Left renal pelvis (tissue), 4 donors: Measurements from ENCODE around the gene CABLES2. TPM values are rescaled to one million over a fixed set of nuclear protein-coding genes. Genes with fewer than 3 reads are reported as not detected.
"Not testable (repeated sequence)": the region's sequence is repeated elsewhere in the genome, so short reads cannot be mapped to it uniquely, and the experiment has no call there.

ENCODE experiments used
- DNase-seq, 4 donors: peaks; one replicate each; pipeline ENCODE4 v3.0.0-alpha.2; 2013; ENCODE audit warnings: low read depth in 4 of 4, low spot score in 3 of 4
- polyA plus RNA-seq, 4 donors: library from polyadenylated mRNA; unstranded; fragments of 120-200 nt; gene quantifications; one replicate each; pipeline ENCODE4 v1.2.1, GENCODE V29; 2013; ENCODE audit not compliant: insufficient read length in 4 of 4

CABLES2 gene
- polyA plus RNA-seq, 4 donors: 9.8 to 11.4 (median 10.5) TPM

DNA sequence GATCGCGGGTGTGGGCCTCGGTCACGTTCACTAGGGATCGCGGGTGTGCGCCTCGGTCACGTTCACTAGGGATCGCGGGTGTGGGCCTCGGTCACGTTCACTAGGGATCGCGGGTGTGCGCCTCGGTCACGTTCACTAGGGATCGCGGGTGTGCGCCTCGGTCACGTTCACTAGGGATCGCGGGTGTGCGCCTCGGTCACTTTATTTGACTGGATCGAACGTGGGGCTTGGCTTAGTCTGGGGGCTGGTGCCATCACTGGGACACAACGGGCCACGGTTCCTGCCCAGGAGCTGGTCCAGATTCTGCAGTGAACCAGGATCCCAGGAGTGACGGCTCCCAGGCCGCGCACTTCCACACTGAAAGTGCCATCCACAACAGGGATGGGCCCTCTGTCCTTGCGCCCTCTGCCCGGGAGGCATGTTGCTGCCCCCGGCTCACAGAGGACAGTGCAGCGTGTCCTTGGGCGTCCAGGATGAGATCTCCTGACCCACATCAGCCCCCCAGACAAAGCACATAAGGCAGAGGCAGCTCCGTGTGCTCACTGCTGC is 33.4 kb downstream of the CABLES2 start:
- not testable (repeated sequence) for DNase-seq

DNA sequence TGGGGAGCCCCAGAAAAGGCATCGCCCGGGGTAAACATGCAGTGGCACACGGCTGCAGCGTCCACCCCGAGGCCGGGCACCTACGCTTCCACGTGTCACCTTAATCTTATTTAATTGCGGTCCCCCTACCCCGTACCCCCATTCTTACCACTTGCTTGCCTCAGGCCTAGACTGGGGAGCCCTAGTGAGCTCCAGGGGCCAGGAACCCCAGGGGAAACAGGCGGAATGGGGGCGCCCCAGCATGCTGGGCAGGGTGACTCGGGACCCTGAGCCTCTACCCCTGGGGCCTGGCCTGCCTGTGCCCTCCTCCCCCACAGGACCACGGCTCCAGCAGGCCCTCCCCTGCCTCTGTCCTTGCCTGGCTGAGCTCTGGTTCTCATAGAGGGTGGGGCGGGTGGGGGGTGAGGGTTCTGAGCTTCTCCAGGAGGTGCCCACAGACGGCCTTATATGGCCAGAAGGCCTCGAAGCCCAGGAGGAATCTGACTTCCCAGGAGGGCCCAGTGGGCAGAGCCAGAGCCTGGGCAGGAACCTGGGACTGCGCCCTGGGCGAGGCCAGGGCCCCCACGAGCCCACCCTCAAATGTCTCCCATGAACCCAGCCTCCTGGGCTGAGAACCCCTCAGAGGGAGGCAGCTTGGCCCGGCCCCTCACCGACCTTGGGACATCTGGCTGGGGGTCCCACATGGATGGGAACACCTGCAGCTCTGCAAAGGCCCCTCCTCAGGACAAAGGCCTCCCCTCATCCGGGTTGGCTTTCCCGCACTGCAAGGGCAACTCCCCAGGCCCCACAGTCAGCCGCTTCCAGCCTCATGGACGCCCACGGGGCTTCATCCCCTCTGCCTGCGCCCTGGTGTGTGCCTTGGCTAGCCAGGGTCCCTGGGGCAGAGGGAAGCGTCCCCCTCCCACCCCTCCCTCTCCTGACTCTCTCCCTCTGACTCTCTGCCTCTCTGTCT is 34.8 kb downstream of the CABLES2 start:
- no peak for DNase-seq

DNA sequence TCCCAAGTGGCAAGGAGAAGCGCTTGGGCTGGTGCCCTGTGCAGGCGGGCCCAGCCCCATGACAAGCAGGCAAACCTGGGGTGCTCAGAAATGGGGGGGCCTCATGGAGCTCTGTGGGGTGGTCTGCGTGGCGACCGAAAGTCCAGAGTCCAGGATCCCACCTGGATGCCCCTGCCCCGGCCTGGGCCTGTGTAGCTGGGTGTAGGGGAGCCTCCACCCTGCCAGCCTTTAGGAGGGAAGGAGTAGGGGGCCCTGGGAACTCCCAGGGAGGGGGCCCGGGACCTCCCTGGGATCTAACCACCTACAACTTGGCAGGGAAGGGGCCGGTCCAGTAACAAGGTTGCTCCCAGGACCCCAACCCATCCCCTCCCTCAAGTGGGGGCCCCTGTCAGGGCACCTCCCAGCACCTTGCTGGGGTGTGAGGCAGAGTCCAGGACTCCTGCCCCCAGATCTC is 35.5 kb downstream of the CABLES2 start:
- DNase-seq: no peak

DNA sequence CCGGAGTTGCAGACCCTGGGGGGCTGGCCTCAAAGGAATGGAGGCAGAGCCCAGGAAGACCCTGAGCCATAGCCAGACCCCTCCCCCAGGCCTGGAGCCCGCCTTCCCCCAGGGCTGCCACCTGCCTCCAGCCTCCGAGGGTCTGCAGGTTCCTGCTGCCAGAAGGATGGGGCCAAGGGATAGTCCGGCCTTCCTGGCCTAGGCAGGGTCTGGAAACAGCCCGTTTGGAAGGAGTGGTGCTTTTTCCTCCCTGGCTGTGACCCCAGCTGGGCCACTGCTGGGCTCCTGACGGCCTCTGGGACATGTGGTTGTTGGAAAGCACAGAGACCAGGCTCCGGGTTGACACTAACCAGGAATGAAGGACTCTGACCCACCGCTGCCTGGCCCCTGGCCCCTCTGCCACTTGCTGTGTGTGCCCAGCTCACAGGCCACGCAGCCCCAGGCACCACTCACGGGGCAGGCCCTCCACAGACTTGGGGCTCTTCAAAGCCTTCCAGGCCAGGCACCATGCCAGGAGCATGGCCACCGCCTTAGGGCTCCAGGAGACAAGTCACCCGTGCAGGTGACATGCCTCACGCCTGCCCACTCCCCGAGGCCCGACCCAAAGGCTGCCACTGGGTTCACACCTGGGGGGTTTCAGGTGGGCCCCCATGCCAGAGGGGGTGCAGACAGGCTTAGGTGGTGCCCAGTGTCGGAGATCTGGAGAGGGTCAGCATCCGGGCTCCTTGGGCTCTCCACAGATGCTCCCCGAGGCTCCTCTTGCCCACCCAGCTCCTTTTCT is 36.1 kb downstream of the CABLES2 start:
- no peak for DNase-seq

DNA sequence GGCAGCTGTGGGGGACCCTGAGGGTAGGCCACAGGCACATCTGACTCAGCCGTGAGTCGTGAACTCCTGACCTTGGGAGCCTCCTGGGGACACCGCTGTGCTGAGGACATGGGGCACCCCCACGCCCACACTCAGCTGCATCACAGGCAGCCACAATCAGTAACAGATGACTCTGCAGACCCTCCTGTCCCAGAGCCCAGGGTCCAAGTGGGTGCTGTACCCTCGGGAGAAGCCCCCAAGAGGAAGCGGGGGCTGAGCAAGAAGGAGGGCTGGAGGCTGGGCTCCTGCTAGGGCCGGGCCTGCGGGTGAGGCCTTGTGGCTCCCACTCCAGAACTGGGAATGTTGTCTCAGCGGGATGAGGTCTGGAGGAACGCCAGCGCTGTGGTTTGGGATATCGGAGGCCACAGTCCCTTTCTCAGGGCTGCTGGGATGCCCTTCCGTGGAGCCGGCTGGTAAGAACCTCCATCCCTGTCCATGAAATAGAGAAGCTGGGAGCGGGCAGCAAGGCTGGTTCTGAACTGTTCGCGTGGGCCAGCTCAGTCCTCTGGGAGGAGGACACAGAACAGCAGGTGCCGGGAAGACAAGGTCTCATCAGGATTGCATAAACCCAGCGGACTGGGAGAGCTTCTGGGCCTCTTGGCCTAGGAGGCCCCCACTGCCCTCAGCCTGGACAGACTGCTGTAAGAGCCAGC is 36.8 kb downstream of the CABLES2 start:
- DNase-seq: no peak

DNA sequence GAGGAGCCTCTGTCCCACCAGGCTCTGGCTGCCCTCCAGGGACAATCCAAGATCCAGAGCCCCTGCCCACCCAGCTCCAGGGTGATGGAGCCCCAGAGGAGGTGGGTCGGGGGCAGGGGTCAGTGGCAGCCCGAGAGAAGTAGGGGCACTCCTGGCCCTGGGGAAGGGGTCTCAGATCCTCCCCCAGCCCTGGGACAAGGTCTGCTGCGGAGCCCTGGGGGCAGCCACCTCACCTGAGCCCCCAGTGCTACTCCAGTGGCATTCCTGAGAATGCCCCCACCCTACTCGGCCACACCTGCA is 37.3 kb downstream of the CABLES2 start:
- DNase-seq: no peak

DNA sequence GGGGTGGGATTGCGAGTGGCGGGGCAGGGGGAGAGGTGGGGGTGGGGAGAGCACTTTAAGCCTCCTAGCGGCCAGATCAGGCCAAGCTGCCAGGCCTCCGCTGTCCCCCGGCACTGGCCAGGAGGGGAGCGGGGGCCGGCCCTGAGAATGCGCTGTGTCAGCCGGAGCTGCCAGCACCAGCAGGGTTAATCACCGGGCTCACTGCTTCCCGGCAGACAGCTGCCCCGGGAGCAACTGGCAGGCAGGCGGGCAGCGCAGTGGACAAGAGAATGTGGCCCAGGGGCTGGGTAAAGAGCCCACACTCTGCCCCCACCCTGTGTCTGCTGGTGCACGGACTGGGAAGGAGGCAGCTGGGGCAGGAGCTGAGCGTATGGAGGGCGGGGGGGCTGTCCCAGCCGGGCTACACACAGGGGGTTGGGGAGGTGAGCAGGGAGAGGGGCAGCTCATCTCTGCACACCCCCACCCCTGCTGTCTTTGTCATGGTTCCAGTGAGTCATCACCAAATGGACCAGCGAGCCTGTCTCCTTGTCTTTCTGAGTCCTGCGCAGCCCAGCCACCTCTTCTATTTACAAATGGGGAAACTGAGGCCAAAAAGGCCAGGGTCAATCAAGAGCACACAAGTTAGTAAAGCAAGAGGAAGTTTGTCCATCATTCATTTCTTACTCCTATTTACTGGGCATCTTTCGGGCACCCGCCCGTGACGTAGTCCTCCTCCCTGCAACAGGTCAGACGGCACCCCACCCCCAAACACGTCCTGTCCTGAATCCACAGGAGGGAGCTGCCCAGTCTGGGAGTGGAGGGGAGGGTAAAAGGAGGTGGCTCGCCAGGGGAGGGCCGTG is 37.9 kb downstream of the CABLES2 start:
- DNase-seq: no peak

DNA sequence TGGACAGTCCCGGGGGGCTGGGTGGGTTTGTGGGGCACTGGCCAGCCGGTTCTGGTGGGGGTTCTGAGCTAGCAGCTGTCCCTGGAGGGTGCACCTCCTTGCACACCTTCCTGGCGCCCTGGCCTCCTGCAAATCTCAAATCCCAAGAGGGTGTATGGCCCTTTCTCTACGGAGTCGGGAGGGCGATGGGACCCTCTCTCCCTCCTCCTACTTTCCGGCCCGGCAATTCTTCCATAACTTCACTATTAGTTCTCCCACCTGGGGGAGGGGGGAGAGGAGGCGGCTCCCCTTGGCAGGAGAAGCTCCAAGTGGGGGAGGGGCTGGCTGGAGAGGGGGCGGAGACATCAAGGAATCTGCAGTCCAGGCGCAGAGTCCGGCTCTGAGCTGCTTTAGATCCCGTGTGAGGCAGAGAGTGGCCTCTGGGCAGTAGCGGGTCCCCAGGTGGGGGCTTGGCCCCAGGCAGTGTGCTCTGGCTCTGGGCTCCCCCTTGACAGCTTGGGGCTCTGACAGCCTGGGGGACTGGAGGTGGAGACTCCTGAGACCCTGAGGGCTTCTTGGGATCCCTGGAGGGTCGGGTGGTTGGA is 38.6 kb downstream of the CABLES2 start:
- DNase-seq: no peak

DNA sequence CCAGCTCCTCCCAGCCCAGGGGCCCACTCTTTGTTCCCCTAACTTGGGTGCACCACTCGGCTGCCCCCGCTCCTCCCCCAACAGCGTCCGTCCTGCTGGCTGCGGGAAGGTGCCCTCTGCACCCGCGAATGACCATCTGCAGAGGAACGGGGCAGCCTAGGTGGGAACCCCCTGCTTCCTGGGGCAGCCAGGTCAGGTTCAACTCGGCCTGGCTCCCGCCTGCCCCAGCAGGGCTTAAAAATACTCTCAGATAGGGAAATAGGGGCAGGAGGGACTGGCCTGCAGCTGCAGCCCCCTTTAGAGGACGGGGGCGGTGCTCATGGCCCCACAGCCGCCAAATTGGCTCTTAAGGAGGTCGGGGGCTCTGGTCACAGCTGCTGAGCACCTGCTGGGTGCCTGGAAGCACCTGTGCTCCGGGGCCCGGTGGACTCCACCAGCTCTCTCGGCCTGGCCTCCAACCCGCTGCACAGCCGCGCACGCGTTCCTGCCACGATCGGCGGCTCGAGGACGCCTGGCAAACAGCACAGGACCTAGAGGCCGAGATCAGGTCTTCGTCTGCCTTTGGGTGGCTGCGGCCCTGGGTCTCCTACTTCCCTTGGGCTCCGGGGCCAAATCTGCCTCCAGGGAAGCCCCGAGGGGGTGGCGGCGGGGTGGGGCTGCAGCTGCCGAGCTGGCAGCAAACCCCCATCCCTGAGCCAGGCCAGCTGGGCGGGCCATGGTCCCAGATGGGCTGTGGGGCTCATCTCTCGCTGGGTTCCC is 39.3 kb downstream of the CABLES2 start:
- DNase-seq: no peak

DNA sequence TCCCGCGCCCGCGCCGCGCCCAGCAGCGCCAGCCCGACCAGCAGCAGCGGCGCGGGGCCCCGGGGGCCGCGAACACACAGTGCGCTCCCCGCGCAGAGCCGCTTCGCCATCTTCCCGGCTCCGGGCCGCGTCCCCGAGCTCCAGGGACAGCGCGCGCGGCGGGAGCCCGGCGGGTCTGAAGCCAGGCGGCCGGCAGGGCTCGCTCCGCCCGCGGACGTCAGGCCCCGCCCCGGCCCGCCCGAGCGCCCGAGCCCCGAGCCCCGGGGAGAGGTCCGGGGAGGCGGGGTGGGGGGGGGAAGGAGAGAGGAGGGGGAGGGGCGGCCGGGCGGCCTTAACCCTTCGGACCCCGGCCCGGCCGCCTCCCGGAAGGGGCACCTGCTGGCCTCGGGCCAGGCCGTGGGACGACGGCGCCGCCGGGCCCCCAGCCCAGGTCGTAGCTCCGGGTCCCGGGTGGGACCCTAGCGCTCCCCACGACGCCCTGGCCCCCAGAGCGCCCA is 39.9 kb downstream of the CABLES2 start, which contains the start of gene LAMA5:
LAMA5 (minus strand) TSS at position 177 of the 497 bp plus-strand sequence; CDS start at position 110, 67 bp downstream.
- no peak for DNase-seq

DNA sequence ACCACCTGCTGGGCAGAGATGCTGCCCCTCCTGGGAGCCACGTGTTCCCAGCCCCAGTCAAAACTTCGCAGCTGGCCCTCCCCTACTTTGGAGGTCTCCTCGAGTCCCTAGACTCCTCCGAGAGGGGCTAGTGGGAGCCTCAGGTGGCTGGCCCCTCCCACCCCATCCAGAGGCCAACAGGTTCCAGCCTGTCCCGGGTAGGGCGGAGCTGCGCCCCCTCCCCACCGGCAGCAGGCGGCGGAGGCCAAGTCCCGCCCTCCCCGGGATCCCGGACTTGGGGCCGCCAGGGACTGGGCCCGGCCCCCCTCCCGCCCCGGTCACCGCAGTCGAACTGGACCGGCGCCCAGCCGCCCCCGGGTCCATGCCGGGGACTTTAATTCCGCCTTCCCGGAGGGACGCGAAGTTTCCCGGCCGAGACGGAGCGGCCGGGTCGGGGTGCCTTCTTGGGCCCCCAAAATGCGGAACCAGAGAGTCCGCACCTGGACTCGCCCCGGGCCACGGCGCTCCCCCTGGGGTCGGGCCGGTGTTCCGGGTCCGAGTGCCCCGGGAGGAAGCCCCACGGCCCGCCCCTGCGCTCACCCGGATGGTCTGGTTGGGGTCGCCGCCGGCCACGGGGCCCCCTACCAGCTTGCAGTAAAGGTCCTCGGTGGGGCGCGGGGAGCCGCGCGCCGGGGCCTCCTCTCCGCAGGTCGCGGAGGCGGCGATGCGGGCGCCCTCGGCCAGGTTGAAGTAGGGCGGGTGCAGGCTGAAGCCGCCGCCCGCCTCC is 40.5 kb downstream of the CABLES2 start:
- DNase-seq: no peak

DNA sequence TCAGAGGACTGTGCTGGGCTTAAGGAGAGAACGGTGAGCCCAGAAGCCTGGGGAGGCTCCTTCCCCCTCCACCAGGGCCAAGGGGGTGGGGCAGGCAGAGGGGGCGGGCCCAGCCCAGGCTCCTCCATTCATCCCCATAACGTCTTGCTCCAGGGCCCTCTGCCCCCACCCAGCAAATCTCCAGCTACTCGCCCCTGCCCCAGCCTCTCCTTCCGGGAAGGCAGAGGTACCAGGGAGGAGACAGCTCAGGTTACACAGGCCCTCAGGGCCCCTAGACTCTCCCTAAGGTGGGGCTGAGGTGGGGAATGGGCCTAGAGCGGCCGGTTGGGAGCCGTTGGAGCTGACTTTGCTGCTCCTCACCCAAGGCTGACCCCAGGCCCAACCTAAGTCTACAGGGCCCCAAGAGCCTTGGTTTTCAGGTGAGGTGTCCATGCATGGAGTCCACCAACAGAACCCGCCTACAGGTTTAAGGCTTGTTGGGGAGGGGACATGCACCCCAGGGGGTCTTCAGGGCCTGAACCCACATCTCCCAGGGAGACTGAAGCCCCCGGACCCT is 41.2 kb downstream of the CABLES2 start:
- no peak for DNase-seq

DNA sequence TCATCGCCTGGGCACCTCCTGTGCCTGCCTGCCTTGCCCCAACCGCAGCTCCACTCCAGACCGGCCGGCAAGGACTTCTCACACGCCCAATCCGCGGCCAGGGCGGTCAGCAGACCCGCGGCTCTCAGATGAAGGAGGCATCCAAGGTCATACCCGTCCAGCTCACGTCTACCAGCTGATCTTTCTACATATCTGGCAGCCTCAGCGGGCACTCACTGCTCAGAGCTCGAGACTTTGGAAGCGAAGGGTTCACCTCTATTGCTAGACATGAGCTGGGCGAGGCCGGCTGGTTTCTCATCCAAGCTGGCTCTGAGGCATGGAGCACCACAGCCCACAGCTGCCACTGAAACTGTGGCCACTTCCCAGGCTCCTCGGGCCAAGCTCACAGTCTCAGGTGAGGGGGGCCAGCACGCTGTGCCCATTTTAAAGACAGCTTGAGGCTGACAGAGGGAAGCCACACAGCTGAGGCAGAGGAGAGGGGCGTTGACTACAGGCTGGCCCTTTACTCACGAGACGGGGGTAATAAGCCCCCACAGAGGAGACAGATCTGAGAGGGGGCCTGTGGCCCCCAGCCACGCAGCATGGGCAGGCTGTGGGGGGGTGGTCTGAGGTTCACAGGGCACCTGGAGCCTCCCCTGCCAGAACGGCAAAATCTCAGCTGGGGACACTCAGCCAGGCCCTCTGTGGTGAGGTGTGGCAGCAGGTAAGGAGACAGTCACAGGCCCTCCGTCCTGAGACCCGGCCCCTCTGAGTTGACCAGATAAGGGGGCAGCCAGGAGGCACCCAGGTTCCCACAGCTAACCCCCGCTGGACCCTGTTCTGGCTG is 42.0 kb downstream of the CABLES2 start:
- DNase-seq: no peak

DNA sequence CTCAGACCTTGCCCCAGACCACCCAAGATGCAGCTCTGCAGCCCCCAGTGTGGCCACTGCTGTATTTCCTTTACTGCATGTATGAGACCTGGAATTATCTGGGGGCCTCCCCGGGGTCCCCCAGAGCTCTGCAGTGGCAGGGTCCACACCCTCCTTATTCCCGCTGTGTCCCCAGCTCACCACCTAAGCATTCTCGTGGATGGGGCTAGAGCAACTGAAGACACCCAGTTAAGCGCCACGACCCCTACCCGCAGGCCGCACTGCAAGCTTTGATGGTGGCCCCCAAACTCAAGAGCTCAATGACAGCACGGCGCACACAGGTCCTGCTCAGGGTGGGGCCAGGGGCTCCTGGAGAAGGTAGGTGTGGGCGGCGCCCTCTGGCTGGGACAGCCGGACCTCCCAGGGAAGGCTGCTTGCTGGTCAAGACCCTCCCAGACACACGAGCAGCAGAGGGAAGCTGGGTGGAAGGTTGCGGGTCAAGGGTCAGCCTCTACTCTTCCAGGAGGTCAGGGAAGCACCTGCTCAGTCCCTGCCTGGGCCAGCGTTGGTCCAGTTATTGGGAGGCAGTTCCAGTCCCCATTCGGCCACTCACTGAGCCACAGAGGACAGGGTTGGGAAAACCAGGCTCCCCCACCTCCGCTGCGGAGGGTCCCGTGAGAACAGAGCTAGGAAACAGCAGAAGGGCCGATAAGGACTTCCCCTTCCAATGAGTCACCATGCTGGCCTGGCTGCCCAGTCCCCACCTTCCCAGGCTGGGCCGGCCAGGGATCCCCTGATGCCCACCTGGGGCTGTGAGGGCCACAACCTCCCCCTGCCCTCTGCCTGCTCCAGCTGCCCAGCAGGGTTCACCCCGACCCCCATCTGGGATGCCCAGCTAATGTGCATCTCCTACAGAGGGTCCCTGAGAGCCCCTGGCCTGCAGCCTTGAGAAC is 42.9 kb downstream of the CABLES2 start:
- DNase-seq: no peak
